ENCODE results near the gene ARHGEF18. TPM values are rescaled to one million over a fixed set of nuclear protein-coding genes. Genes with fewer than 3 reads are reported as not detected.

The ARHGEF18 gene
- total and polyA plus RNA-seq, 2 experiments from 2014 or later = 12.8 to 47.6 TPM

GRCh38 chr19:7376151-7376852 is 27.6 kb downstream of the ARHGEF18 start:
- Histone ChIP-seq H3K79me2 (replicated peaks; ENCODE audit: insufficient read depth) (no peaks in the 10 kb centered on the region), H2AFZ (no peak overlapping the region), H4K20me1 (replicated peaks; ENCODE audit: insufficient read depth) (no peaks in the 10 kb centered on the region), H3K4me3 (no peak overlapping the region), H3F3A (replicated peaks; ENCODE audit: low read depth) (no peaks in the 10 kb centered on the region), H3K36me3 (ENCODE audit: insufficient read depth) (no peaks in the 10 kb centered on the region), H3K9me2 (ENCODE audit: insufficient read depth) (no peaks in the 10 kb centered on the region), H3K4me2 (no peak overlapping the region), H3K27ac (ENCODE audit: low read depth) (no peak overlapping the region), H3K4me1 (ENCODE audit: insufficient read depth) (no peaks in the 10 kb centered on the region), H3K27me3 (ENCODE audit: insufficient read depth) (no peaks in the 10 kb centered on the region)
- Mint-ChIP-seq H3K9me3 (no peaks in the 10 kb centered on the region; the same call in 2 of the 3 replicates), H3K36me3 (ENCODE audit: low read depth) (no peaks in the 10 kb centered on the region; the same call in 2 of the 3 replicates), H3K4me3 (no peak overlapping the region), H3K27ac (no peak overlapping the region), H3K4me1 (peaks cover 8% of the 10 kb centered on the region; the same call in 1 of the 3 replicates), H3K27me3 (ENCODE audit: insufficient read depth, low read depth, poor library complexity) (peaks cover 22% of the 10 kb centered on the region)
- DNase-seq (ENCODE audit: low spot score) (peak; percentile 51), ATAC-seq (peak; percentile 61)
- TF ChIP-seq CREB1 (CRISPR knock-in tag; IDR thresholded peaks at IDR 0.05; ENCODE audit: low read depth) (no peak), ZNF462 (CRISPR knock-in tag; IDR thresholded peaks at IDR 0.05) (0 out of 2 replicates have a peak, but pooled peaks have one; percentile 32)

GRCh38 chr19:7377196-7377595 is 28.5 kb downstream of the ARHGEF18 start:
- Histone ChIP-seq H3K79me2 (replicated peaks; ENCODE audit: insufficient read depth) (no peaks in the 10 kb centered on the region), H3F3A (replicated peaks; ENCODE audit: low read depth) (no peaks in the 10 kb centered on the region), H3K4me1 (ENCODE audit: insufficient read depth) (no peaks in the 10 kb centered on the region), H3K4me2 (no peak overlapping the region), H3K27me3 (ENCODE audit: insufficient read depth) (no peaks in the 10 kb centered on the region), H3K9me2 (ENCODE audit: insufficient read depth) (no peaks in the 10 kb centered on the region), H3K27ac (ENCODE audit: low read depth) (no peak overlapping the region), H4K20me1 (replicated peaks; ENCODE audit: insufficient read depth) (no peaks in the 10 kb centered on the region), H3K4me3 (no peak overlapping the region), H2AFZ (no peak overlapping the region), H3K36me3 (ENCODE audit: insufficient read depth) (no peaks in the 10 kb centered on the region)
- no peak overlapping the region for H3K4me3 Mint-ChIP-seq
- H3K27ac Mint-ChIP-seq = no peak overlapping the region
- DNase-seq (ENCODE audit: low spot score) (no peak), ATAC-seq (no peak)
- no peaks in the 10 kb centered on the region; the same call in 2 of the 3 replicates for H3K9me3 Mint-ChIP-seq
- no peaks in the 10 kb centered on the region; the same call in 2 of the 3 replicates for H3K36me3 Mint-ChIP-seq (ENCODE audit: low read depth)
- peaks cover 24% of the 10 kb centered on the region for H3K27me3 Mint-ChIP-seq (ENCODE audit: insufficient read depth, low read depth, poor library complexity)
- peaks cover 8% of the 10 kb centered on the region; the same call in 1 of the 3 replicates for H3K4me1 Mint-ChIP-seq
- TF ChIP-seq ZNF462 (CRISPR knock-in tag; IDR thresholded peaks at IDR 0.05) (no peak), NANOG (IDR thresholded peaks at IDR 0.05; ENCODE audit: borderline replicate concordance) (no peak), ZNF331 (CRISPR knock-in tag; IDR thresholded peaks at IDR 0.05; ENCODE audit: low read depth) (no peak), CREB1 (CRISPR knock-in tag; IDR thresholded peaks at IDR 0.05; ENCODE audit: low read depth) (no peak), POLR2AphosphoS5 (IDR thresholded peaks at IDR 0.05; ENCODE audit: low read depth) (no peak)
